HCT116 (cell line): ENCODE measurements around the gene SIRPA. TPM values are rescaled to one million over a fixed set of nuclear protein-coding genes. Genes with fewer than 3 reads are reported as not detected.

ENCODE experiments used
- ATAC-seq: fragments of 200-7000 bp; cut with Tn5 transposase; 2 replicates; pipeline ENCODE4 v1.9.1; 2020; ENCODE audit warnings: mild to moderate bottlenecking, moderate library complexity
- BruUV-seq: library from RNA; stranded (reverse); fragments of 400-500 nt; replicated peaks from 2 replicates; lab custom pipeline; 2021; lab: Mats Ljungman, UMichigan
- CTCF ChIA-PET: fragments of 300-600 bp; sonication (Branson Sonifier 250); formaldehyde crosslinking; loops from one replicate; lab custom pipeline; 2021; ENCODE audit warnings: antibody characterized with exemption; lab: Charles Lee
- POLR2A ChIA-PET: fragments of 300-600, 350-600 bp; sonication (Branson Sonifier 250); formaldehyde crosslinking; loops from one replicate; lab custom pipeline; 2021; ENCODE audit warnings: antibody characterized with exemption; lab: Charles Lee
- RAD21 ChIA-PET, 2 experiments: fragments of 300-600 bp; sonication (Branson Sonifier 250); formaldehyde crosslinking; loops; one replicate each; lab custom pipeline; 2023; ENCODE audit warnings: low total read pairs in 2 of 2; ENCODE audit not compliant: uncharacterized antibody in 2 of 2, unreplicated experiment in 2 of 2, low non-redundant PET in 1 of 2; lab: Charles Lee
- DNase-seq: peaks from one replicate; pipeline ENCODE4 v3.0.0-alpha.2; 2010; ENCODE audit warnings: low read depth, low spot score
- H2AFZ ChIP-seq: fragments of 200-600 bp; shearing (Covaris generic), sonication (generic); 2 replicates; pipeline ENCODE4 v1.6.1; 2017; ENCODE audit warnings: low read depth, mixed run types, mixed read lengths, antibody characterized with exemption, low read length; ENCODE audit not compliant: poor library complexity, severe bottlenecking
- H3K27ac ChIP-seq: 2 replicates; pipeline ENCODE4 v1.5.1; 2012; ENCODE audit warnings: low read depth, low read length
- H3K27me3 ChIP-seq: fragments of 200-600 bp; sonication (generic); 2 replicates; pipeline ENCODE4 v1.6.1; 2016; ENCODE audit warnings: mixed run types, low read length, mixed read lengths; ENCODE audit not compliant: insufficient read depth
- H3K36me3 ChIP-seq, 2 experiments: fragments of 200-500 bp in 1 of 2; fragments of 200-600 bp in 1 of 2; sonication (Bioruptor generic) in 1 of 2; sonication (generic) in 1 of 2; 2 replicates each; pipeline versions ENCODE4 v1.5.1 to v1.6.1; 2014 to 2016; ENCODE audit warnings: low read length in 2 of 2, inconsistent platforms in 1 of 2, mixed read lengths in 1 of 2, mixed run types in 1 of 2; ENCODE audit not compliant: insufficient read depth in 2 of 2, control insufficient read depth in 1 of 2
- H3K4me1 ChIP-seq, 2 experiments: fragments of 200-600 bp in 1 of 2; sonication (generic) in 1 of 2; 2 replicates each; pipeline versions ENCODE4 v1.5.1 to v1.6.1; 2012 to 2017; ENCODE audit warnings: low read length in 2 of 2, inconsistent platforms in 1 of 2, mild to moderate bottlenecking in 1 of 2, mixed read lengths in 1 of 2, mixed run types in 1 of 2, moderate library complexity in 1 of 2; ENCODE audit not compliant: insufficient read depth in 2 of 2, control insufficient read depth in 1 of 2
- H3K4me2 ChIP-seq: fragments of 200-600 bp; sonication (generic); 2 replicates; pipeline ENCODE4 v1.6.1; 2017; ENCODE audit warnings: mixed run types, low read length, mixed read lengths
- H3K4me3 ChIP-seq, 2 experiments: fragments of 200-600 bp in 1 of 2; sonication (generic) in 1 of 2; replicated peaks in 1 of 2; 2 replicates each; pipeline ENCODE4 v1.5.1; 2011 to 2016; ENCODE audit warnings: low read length in 2 of 2, control low read depth in 1 of 2, low read depth in 1 of 2, mild to moderate bottlenecking in 1 of 2, mixed read lengths in 1 of 2, mixed run types in 1 of 2
- H3K79me2 ChIP-seq: fragments of 200-600 bp; sonication (generic); 2 replicates; pipeline ENCODE4 v1.6.1; 2017; ENCODE audit warnings: mild to moderate bottlenecking, mixed run types, low read length, moderate library complexity, mixed read lengths; ENCODE audit not compliant: insufficient read depth
- H3K9ac ChIP-seq: fragments of 200-600 bp; sonication (generic); 2 replicates; pipeline ENCODE4 v1.6.1; 2016; ENCODE audit warnings: low read length, mixed read lengths
- H3K9me2 ChIP-seq: fragments of 200-600 bp; sonication (generic), shearing (Covaris generic); 2 replicates; pipeline ENCODE4 v1.6.1; 2017; ENCODE audit warnings: mixed run types, mild to moderate bottlenecking, moderate library complexity; ENCODE audit not compliant: insufficient read depth
- H3K9me3 ChIP-seq, 2 experiments: fragments of 200-500 bp in 1 of 2; fragments of 200-600 bp in 1 of 2; sonication (Bioruptor generic) in 1 of 2; sonication (generic) in 1 of 2; 2 replicates each; pipeline ENCODE4 v1.6.1; 2014 to 2017; ENCODE audit warnings: low read length in 2 of 2, mixed read lengths in 2 of 2, inconsistent platforms in 1 of 2, low read depth in 1 of 2, mild to moderate bottlenecking in 1 of 2, mixed run types in 1 of 2, moderate library complexity in 1 of 2; ENCODE audit not compliant: control insufficient read depth in 1 of 2, insufficient read depth in 1 of 2
- H4K20me1 ChIP-seq: fragments of 200-600 bp; sonication (generic), shearing (Covaris generic); 2 replicates; pipeline ENCODE4 v1.6.1; 2017; ENCODE audit warnings: mixed run types, mild to moderate bottlenecking, moderate library complexity; ENCODE audit not compliant: insufficient read depth
- ATF3 ChIP-seq: IDR thresholded peaks from 2 replicates; pipeline ENCODE4 v1.6.1; 2012
- CEBPB ChIP-seq: IDR thresholded peaks from 2 replicates; pipeline ENCODE4 v1.6.1; 2012; ENCODE audit warnings: low read depth
- EGR1 ChIP-seq: IDR thresholded peaks from 2 replicates; pipeline ENCODE4 v1.6.1; 2012; ENCODE audit warnings: low read depth
- ELF1 ChIP-seq: IDR thresholded peaks from 2 replicates; pipeline ENCODE4 v1.6.1; 2012; ENCODE audit warnings: low read depth, borderline replicate concordance
- EZH2 ChIP-seq: fragments of 200-600 bp; sonication (generic); IDR thresholded peaks from 2 replicates; pipeline ENCODE4 v1.6.1; 2017; ENCODE audit warnings: antibody characterized with exemption, mixed run types
- FOSL1 ChIP-seq: IDR thresholded peaks from 2 replicates; pipeline ENCODE4 v1.6.1; 2012; ENCODE audit warnings: low read depth
- JUND ChIP-seq: IDR thresholded peaks from 2 replicates; pipeline ENCODE4 v1.6.1; 2012
- MAX ChIP-seq: IDR thresholded peaks from 2 replicates; pipeline ENCODE4 v1.6.1; 2012
- POLR2A ChIP-seq: IDR thresholded peaks from 2 replicates; pipeline ENCODE4 v1.7.0; 2011; ENCODE audit warnings: borderline replicate concordance; ENCODE audit not compliant: insufficient read depth, insufficient read length; ENCODE audit errors: extremely low read depth
- POLR2AphosphoS5 ChIP-seq: IDR thresholded peaks from 2 replicates; pipeline ENCODE4 v1.6.1; 2011; ENCODE audit warnings: mild to moderate bottlenecking, low read depth, low read length, moderate library complexity
- RAD21 ChIP-seq: IDR thresholded peaks from 2 replicates; pipeline ENCODE4 v1.6.1; 2012; ENCODE audit warnings: low read depth, mild to moderate bottlenecking
- REST ChIP-seq: IDR thresholded peaks from 2 replicates; pipeline ENCODE4 v1.6.1; 2012; ENCODE audit warnings: low read depth
- SIN3A ChIP-seq: IDR thresholded peaks from 2 replicates; pipeline ENCODE4 v1.6.1; 2012; ENCODE audit warnings: low read depth
- SP1 ChIP-seq: IDR thresholded peaks from 2 replicates; pipeline ENCODE4 v1.6.1; 2012; ENCODE audit warnings: low read depth
- YY1 ChIP-seq: IDR thresholded peaks from 2 replicates; pipeline ENCODE4 v1.6.1; 2011; ENCODE audit warnings: low read length, low read depth, moderate library complexity, mild to moderate bottlenecking; ENCODE audit not compliant: insufficient replicate concordance; ENCODE audit errors: extremely low read depth
- ZBTB33 ChIP-seq: IDR thresholded peaks from 2 replicates; pipeline ENCODE4 v1.6.1; 2011; ENCODE audit warnings: mild to moderate bottlenecking, low read length, moderate library complexity; ENCODE audit not compliant: insufficient replicate concordance; ENCODE audit errors: extremely low read depth
- ZFX ChIP-seq: fragments of 450-650 bp; IDR thresholded peaks from 2 replicates; pipeline ENCODE4 v1.6.1; 2017
- intact Hi-C: fragments of 100-400 bp; cut with micrococcal nuclease; formaldehyde crosslinking; loops from 2 replicates; pipeline ENCODE4 v1.10.0; 2022
- total RNA-seq: library from RNA; stranded (reverse); gene quantifications from one replicate; pipeline ENCODE4 v1.2.1, GENCODE V29; 2021; ENCODE audit not compliant: unreplicated experiment

Gene SIRPA
- total RNA-seq, 1 experiment from 2014 or later: 15.3 TPM

- intact Hi-C loops: no loop called here
- no peaks in the 10 kb centered on the region for H4K20me1 ChIP-seq
- no peaks in the 10 kb centered on the region for H3K79me2 ChIP-seq
- H3K4me3 ChIP-seq: no peak overlapping the region
- RAD21 ChIA-PET: no interaction called here
- TF ChIP-seq CEBPB (no peak), ZFX (no peak), RAD21 (no peak), SIN3A (no peak), POLR2A (no peak)
- H3K9me3 ChIP-seq: no peaks in the 10 kb centered on the region
- BruUV-seq: no TSS peak
- ATAC-seq: no peak
- H3K27ac ChIP-seq: no peak overlapping the region
- CTCF ChIA-PET: no interaction called here
- POLR2A ChIA-PET: no interaction called here
- H3K4me1 ChIP-seq: no peaks in the 10 kb centered on the region
- H3K27me3 ChIP-seq: no peaks in the 10 kb centered on the region
- no peak for DNase-seq
- no peaks in the 10 kb centered on the region for H3K9me2 ChIP-seq
- no peak overlapping the region for H2AFZ ChIP-seq
- no peak overlapping the region for H3K9ac ChIP-seq
- no peaks in the 10 kb centered on the region for H3K36me3 ChIP-seq
- H3K4me2 ChIP-seq: no peak overlapping the region
Measured at GRCh38 chr20:1882026-1882425, 13.2 kb upstream of the SIRPA start.

GRCh38 chr20:1883986-1884385 lies 11.2 kb upstream of the SIRPA start:
- H3K9ac ChIP-seq: no peak overlapping the region
- H3K9me3 ChIP-seq: no peaks in the 10 kb centered on the region
- peaks cover 0 to 5% of the 10 kb centered on the region in 2 experiments; a peak in 1 of 4 replicates for H3K4me1 ChIP-seq
- no peak overlapping the region for H2AFZ ChIP-seq
- RAD21 ChIA-PET: no interaction called here
- no peaks in the 10 kb centered on the region for H4K20me1 ChIP-seq
- CTCF ChIA-PET: no interaction called here
- intact Hi-C loops: no loop called here
- no peak overlapping the region for H3K27ac ChIP-seq
- H3K4me3 ChIP-seq: no peak overlapping the region
- no peak for DNase-seq
- POLR2A ChIA-PET: no interaction called here
- no TSS peak for BruUV-seq
- H3K9me2 ChIP-seq: no peaks in the 10 kb centered on the region
- no peaks in the 10 kb centered on the region for H3K79me2 ChIP-seq
- no peaks in the 10 kb centered on the region for H3K27me3 ChIP-seq
- no peak overlapping the region for H3K4me2 ChIP-seq
- ATAC-seq: no peak
- no peaks in the 10 kb centered on the region for H3K36me3 ChIP-seq
- TF ChIP-seq YY1: no peak
- no peak for TF ChIP-seq SP1
- no peak for TF ChIP-seq ZFX
- no peak for TF ChIP-seq POLR2AphosphoS5
- TF ChIP-seq ATF3: no peak
- TF ChIP-seq MAX: no peak
- no peak for TF ChIP-seq EZH2
- TF ChIP-seq SIN3A: no peak
- TF ChIP-seq FOSL1: no peak
- no peak for TF ChIP-seq CEBPB
- no peak for TF ChIP-seq REST
- no peak for TF ChIP-seq EGR1
- no peak for TF ChIP-seq POLR2A
- no peak for TF ChIP-seq ZBTB33
- no peak for TF ChIP-seq RAD21
- TF ChIP-seq JUND: no peak
- no peak for TF ChIP-seq ELF1
